Adrenal gland (tissue), 12 donors: Measurements from ENCODE around the gene IER3IP1. TPM values are rescaled to one million over a fixed set of nuclear protein-coding genes. Genes with fewer than 3 reads are reported as not detected.
"Not testable (repeated sequence)": the region's sequence is repeated elsewhere in the genome, so short reads cannot be mapped to it uniquely, and the experiment has no call there.

Experiments
- DNase-seq, 7 donors: peaks; one replicate each; pipeline ENCODE4 v3.0.0-alpha.2; 2019 to 2020
- H3K27ac ChIP-seq, 5 donors: fragments of 200-600 bp; sonication (generic) in 4 of 5; 1 replicate in 3 of 5; 2 replicates in 2 of 5; pipeline versions ENCODE4 v1.5.1 to v1.8.0; 2016 to 2020; ENCODE audit warnings: mild to moderate bottlenecking in 1 of 5
- H3K27me3 ChIP-seq: fragments of 200-600 bp; 2 replicates; pipeline ENCODE4 v1.8.0; 2021
- H3K36me3 ChIP-seq, 2 donors: fragments of 200-600 bp; replicated peaks in 1 of 2; 1 replicate in 1 of 2; 2 replicates in 1 of 2; pipeline versions ENCODE4 v1.5.1 to v1.8.0; 2018 to 2022
- H3K4me1 ChIP-seq, 2 donors: fragments of 200-600 bp; replicated peaks in 1 of 2; 1 replicate in 1 of 2; 2 replicates in 1 of 2; pipeline versions ENCODE4 v1.5.1 to v1.8.0; 2018 to 2021
- H3K4me3 ChIP-seq, 4 donors: fragments of 200-600 bp; sonication (generic) in 3 of 4; one replicate each; pipeline ENCODE4 v1.5.1; 2016 to 2018
- H3K9me3 ChIP-seq, 3 donors: fragments of 200-600 bp; sonication (generic) in 1 of 3; replicated peaks in 1 of 3; 1 replicate in 2 of 3; 2 replicates in 1 of 3; pipeline versions ENCODE4 v1.5.1 to v1.8.0; 2016 to 2021
- CTCF ChIP-seq, 6 experiments: fragments of 450-650 bp in 4 of 6; fragments of 200-600 bp in 2 of 6; sonication (generic) in 1 of 6; IDR thresholded peaks; 1 replicate in 5 of 6; 2 replicates in 1 of 6; pipeline versions ENCODE4 v1.5.1 to v1.8.0; 2016 to 2021; ENCODE audit warnings: antibody characterized with exemption in 6 of 6, mild to moderate bottlenecking in 2 of 6, moderate library complexity in 1 of 6
- POLR2A ChIP-seq, 2 donors: fragments of 450-650 bp; IDR thresholded peaks; one replicate each; pipeline ENCODE4 v1.6.1; 2017; ENCODE audit warnings: antibody characterized with exemption in 2 of 2, mild to moderate bottlenecking in 2 of 2, moderate library complexity in 1 of 2
- WGBS, 4 donors: extraction: QIAGEN DNeasy Blood & Tissue Kit in 2 of 4; methylation state at CpG; one replicate each; pipeline versions ENCODE4 v1.1.5 to v1.1.7; 2013 to 2017; 5-methylcytosine and 5-hydroxymethylcytosine counted together
- intact Hi-C, 2 donors: fragments of 100-400 bp; cut with DNase I; formaldehyde crosslinking; loops; one replicate each; pipeline versions ENCODE4 v1.14.1 to v1.15.0; 2022 to 2023
- polyA plus RNA-seq, 3 donors: library from polyadenylated mRNA; stranded (reverse); fragments of 200-250 nt in 2 of 3; fragments of 350-450 nt in 1 of 3; fragmentation: Illumina TruSeq in 1 of 3; extraction: RNeasy Lipid Tissue Mini Kit (QIAGEN cat#74804) in 1 of 3; gene quantifications; one replicate each; pipeline ENCODE4 v1.2.3, GENCODE V29; 2013 to 2014
- total RNA-seq, 9 donors: library from RNA; depleted of rRNA in 4 of 9; stranded (reverse); fragments of >200 nt in 4 of 9; fragments of 120-200 nt in 1 of 9; fragmentation: NEBNext Ultra II Directional in 1 of 9; extraction: Animal tissue kit (Norgen Biotek cat#: 25700) in 1 of 9; gene quantifications; one replicate each; pipeline versions ENCODE4 v1.1.0 to v1.2.4, GENCODE V29; 2013 to 2023
- donor health status: healthy with polysubstance abuse.
- donor health status: Bipolar disorder and iron deficiency.
- donor health status: DM: yes; HTN: yes; CAD: no.
- donor health status: DM: no; HTN: no; CAD: no.
- donor health status: DM: no; HTN: no; CAD: no.
- donor health status: DM: yes; HTN: yes; CAD: no.

IER3IP1 gene
- total and polyA plus RNA-seq, 12 donors = 5.7 to 34.5 (median 12.9) TPM

GRCh38 chr18:47160256-47160655 lies 15.9 kb downstream of the IER3IP1 start:
- Histone ChIP-seq H3K36me3 (no peaks in the 10 kb centered on the region), H3K9me3 (no peaks in the 10 kb centered on the region), H3K4me1 (peaks cover 0 to 9% of the 10 kb centered on the region in 2 donors), H3K27ac (no peak overlapping the region), H3K4me3 (no peak overlapping the region), H3K27me3 (no peaks in the 10 kb centered on the region)
- DNase-seq = no peak
- intact Hi-C loops = no loop called here
- WGBS, 4 donors = 92 to 99% (median 98%) methylated on average over 5 of the region's 5 CpGs
- no peak for TF ChIP-seq CTCF (IDR thresholded peaks at IDR 0.05)
- no peak for TF ChIP-seq POLR2A (IDR thresholded peaks at IDR 0.05)

- 85 to 88% (median 86%) methylated on average over 16 of the region's 16 CpGs for WGBS, 4 donors
- intact Hi-C loops, H3K27ac ChIP-seq, H3K4me1 ChIP-seq, H3K9me3 ChIP-seq, H3K4me3 ChIP-seq, H3K27me3 ChIP-seq: not testable (repeated sequence)
- DNase-seq = peak in 3 of 7 donors; percentile 37 to 39 (median 39)
- H3K36me3 ChIP-seq = peaks cover 0 to 17% of the 10 kb centered on the region in 2 donors
Observed at GRCh38 chr18:47158404-47158803, 17.8 kb downstream of the IER3IP1 start.

- Histone ChIP-seq H3K4me3 (peak overlapping the region in 2 of 4 donors; percentile 76 to 81), H3K36me3 (peaks cover 0 to 17% of the 10 kb centered on the region in 2 donors), H3K9me3 (no peaks in the 10 kb centered on the region), H3K27ac (peak overlapping the region in 1 of 5 donors; percentile 93), H3K4me1 (peaks cover 8 to 38% of the 10 kb centered on the region in 2 donors), H3K27me3 (no peaks in the 10 kb centered on the region)
- DNase-seq = no peak
- TF ChIP-seq CTCF (IDR thresholded peaks at IDR 0.05) = no peak
- no peak for TF ChIP-seq POLR2A (IDR thresholded peaks at IDR 0.05)
- intact Hi-C loops = no loop called here
Observed at GRCh38 chr18:47151439-47151838, 24.7 kb downstream of the IER3IP1 start.

DNA sequence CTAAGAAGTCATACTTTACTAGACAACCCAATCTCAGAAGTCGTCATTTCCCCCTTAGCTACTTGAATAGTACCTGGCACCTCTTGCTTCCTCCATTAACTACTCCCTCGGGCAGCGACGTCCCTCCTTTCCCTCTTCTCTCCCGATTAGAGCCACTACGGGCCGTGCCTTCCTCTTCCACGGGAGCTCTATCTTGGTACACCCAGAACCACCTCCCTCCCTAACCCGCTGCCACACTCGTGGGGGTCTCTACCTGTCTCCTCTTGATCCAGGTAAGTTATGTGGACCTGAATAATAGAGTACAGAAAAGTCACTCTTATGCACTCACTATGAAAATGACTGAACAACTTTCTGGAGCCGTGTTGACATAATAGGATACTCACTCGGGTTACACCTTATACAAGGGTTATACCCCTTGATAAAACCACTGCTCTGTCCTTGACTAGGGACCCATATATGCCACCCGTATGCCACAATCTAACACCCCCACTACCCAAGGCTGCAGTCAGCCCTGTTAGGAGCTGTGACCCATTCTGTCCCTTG lies 25.3 kb downstream of the IER3IP1 start:
- intact Hi-C loops = no loop called here
- peak in 2 of 7 donors; percentile 19 to 33 for DNase-seq
- WGBS, 4 donors = 5 to 7% (median 6%) methylated on average over 13 of the region's 13 CpGs

More for the DNA sequence above, 25.3 kb downstream of the IER3IP1 start:
- H3K27me3 ChIP-seq = no peaks in the 10 kb centered on the region
- peak overlapping the region; percentile 56 to 81 (median 67) for H3K4me3 ChIP-seq
- H3K36me3 ChIP-seq = peaks cover 0 to 17% of the 10 kb centered on the region in 2 donors
- peaks cover 8 to 38% of the 10 kb centered on the region in 2 donors for H3K4me1 ChIP-seq
- peak overlapping the region; percentile 83 to 95 (median 92) for H3K27ac ChIP-seq
- no peak for TF ChIP-seq POLR2A (IDR thresholded peaks at IDR 0.05)
- no peak for TF ChIP-seq CTCF (IDR thresholded peaks at IDR 0.05)
- H3K9me3 ChIP-seq = no peaks in the 10 kb centered on the region
